MCF 10A (cell line): ENCODE data around the gene CCDC12. TPM values are rescaled to one million over a fixed set of nuclear protein-coding genes. Genes with fewer than 3 reads are reported as not detected.

Experiments
- BruUV-seq: library from RNA; stranded (reverse); fragments of 400-500 nt; replicated peaks from 2 replicates; lab custom pipeline; 2021; lab: Mats Ljungman, UMichigan
- CTCF ChIA-PET: fragments of 300-600 bp; sonication (Branson Sonifier 250); formaldehyde crosslinking; extraction: SDS; loops from one replicate; lab custom pipeline; 2021; ENCODE audit warnings: antibody characterized with exemption, inconsistent platforms; lab: Yijun Ruan, JAX
- POLR2A ChIA-PET: fragments of 300-600, 350-650 bp; sonication (Branson Sonifier 250); formaldehyde crosslinking; extraction: SDS; loops from one replicate; lab custom pipeline; 2020; ENCODE audit warnings: antibody characterized with exemption, inconsistent platforms; lab: Yijun Ruan, JAX
- DNase-seq: peaks from one replicate; pipeline ENCODE4 v3.0.0-alpha.2; 2018; ENCODE audit not compliant: unreplicated experiment
- H3K27ac Mint-ChIP-seq: one replicate; pipeline ENCODE4 v1.8.0; 2022; ENCODE audit warnings: mild to moderate bottlenecking, low read depth, mixed read lengths; ENCODE audit not compliant: unreplicated experiment
- H3K27me3 Mint-ChIP-seq: one replicate; pipeline ENCODE4 v1.8.0; 2022; ENCODE audit warnings: mixed read lengths; ENCODE audit not compliant: insufficient read depth, unreplicated experiment
- H3K36me3 Mint-ChIP-seq: one replicate; pipeline ENCODE4 v1.8.0; 2022; ENCODE audit warnings: mild to moderate bottlenecking, moderate library complexity, mixed read lengths; ENCODE audit not compliant: insufficient read depth, unreplicated experiment
- H3K4me1 Mint-ChIP-seq: one replicate; pipeline ENCODE4 v1.8.0; 2022; ENCODE audit warnings: mixed read lengths; ENCODE audit not compliant: insufficient read depth, unreplicated experiment
- H3K4me3 Mint-ChIP-seq: one replicate; pipeline ENCODE4 v1.8.0; 2022; ENCODE audit warnings: mild to moderate bottlenecking, moderate library complexity, mixed read lengths; ENCODE audit not compliant: unreplicated experiment
- H3K9me3 Mint-ChIP-seq: one replicate; pipeline ENCODE4 v1.8.0; 2022; ENCODE audit warnings: mixed read lengths; ENCODE audit not compliant: unreplicated experiment
- intact Hi-C: fragments of 100-400 bp; cut with micrococcal nuclease; formaldehyde crosslinking; loops from 2 replicates; pipeline ENCODE4 v1.14.1; 2022
- total RNA-seq: library from RNA; stranded (reverse); gene quantifications from 2 replicates; pipeline ENCODE4 v1.2.3, GENCODE V29; 2022
- TF ChIP-seq, protein P1 (sequence below): fragments of 200-600 bp; IDR thresholded peaks from one replicate; pipeline ENCODE4 v1.8.0; 2022; ENCODE audit warnings: antibody characterized with exemption, mild to moderate bottlenecking; ENCODE audit not compliant: unreplicated experiment

CCDC12 gene
- total RNA-seq, 1 experiment from 2014 or later: 45.9 TPM

DNA sequence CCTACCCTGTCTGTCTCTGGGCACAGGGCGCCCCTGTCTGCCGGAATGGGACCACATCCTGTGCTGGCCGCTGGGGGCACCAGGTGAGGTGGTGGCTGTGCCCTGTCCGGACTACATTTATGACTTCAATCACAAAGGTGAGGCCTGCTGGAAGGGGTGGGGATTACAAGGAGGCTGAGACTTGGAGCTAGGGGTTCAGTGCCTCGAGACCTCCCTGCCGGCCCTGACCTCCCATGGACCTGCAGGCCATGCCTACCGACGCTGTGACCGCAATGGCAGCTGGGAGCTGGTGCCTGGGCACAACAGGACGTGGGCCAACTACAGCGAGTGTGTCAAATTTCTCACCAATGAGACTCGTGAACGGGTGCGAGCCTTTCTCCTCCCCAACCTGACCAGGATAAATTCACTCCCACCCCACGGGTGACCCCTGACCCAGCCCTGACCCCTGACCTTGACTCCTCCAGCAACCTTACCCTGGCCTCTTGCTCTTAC, 78.7 kb downstream of the CCDC12 start:
- intact Hi-C loops: loop anchor here (5.0 kb wide), 1 partner anchor 51 kb away; no protein-coding TSS in a partner anchor
- no peak overlapping the region for H3K27ac Mint-ChIP-seq

DNA sequence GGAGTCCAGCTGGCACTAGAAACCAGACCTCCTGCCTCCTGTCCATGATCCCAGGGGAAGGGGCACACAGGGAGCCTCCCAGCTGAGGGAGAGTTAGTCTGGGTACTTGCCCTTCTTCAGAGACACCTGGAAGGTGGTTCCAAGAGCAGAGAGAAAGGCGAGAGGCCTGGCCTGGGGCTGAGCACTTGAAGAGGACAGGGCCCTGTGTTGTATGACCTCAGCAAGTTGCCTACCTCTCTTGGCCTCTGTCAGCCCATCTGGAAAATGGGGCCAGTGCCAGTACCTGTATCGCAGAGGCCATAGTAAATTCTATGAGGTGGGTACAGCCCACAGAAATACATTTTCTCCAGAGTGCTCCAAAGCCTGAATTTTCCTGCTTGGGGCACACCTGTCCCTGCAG, 79.5 kb downstream of the CCDC12 start:
- TF ChIP-seq, protein P1, sequence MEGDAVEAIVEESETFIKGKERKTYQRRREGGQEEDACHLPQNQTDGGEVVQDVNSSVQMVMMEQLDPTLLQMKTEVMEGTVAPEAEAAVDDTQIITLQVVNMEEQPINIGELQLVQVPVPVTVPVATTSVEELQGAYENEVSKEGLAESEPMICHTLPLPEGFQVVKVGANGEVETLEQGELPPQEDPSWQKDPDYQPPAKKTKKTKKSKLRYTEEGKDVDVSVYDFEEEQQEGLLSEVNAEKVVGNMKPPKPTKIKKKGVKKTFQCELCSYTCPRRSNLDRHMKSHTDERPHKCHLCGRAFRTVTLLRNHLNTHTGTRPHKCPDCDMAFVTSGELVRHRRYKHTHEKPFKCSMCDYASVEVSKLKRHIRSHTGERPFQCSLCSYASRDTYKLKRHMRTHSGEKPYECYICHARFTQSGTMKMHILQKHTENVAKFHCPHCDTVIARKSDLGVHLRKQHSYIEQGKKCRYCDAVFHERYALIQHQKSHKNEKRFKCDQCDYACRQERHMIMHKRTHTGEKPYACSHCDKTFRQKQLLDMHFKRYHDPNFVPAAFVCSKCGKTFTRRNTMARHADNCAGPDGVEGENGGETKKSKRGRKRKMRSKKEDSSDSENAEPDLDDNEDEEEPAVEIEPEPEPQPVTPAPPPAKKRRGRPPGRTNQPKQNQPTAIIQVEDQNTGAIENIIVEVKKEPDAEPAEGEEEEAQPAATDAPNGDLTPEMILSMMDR: no peak
- peaks cover 2% of the 10 kb centered on the region for H3K27me3 Mint-ChIP-seq
- BruUV-seq: no TSS peak
- H3K9me3 Mint-ChIP-seq: no peaks in the 10 kb centered on the region
- CTCF ChIA-PET: interaction anchor here (0.7 to 1.3 kb wide), 3 partner anchors 30 to 150 kb away, joined by 3 read pairs; no protein-coding TSS in a partner anchor
- DNase-seq: no peak
- H3K4me1 Mint-ChIP-seq: no peaks in the 10 kb centered on the region
- POLR2A ChIA-PET: no interaction called here
- H3K4me3 Mint-ChIP-seq: no peak overlapping the region
- H3K36me3 Mint-ChIP-seq: no peaks in the 10 kb centered on the region
- no peak overlapping the region for H3K27ac Mint-ChIP-seq
- intact Hi-C loops: loop anchor here (5.0 kb wide), 1 partner anchor 50 kb away; no protein-coding TSS in a partner anchor

More for the DNA sequence above, 78.7 kb downstream of the CCDC12 start:
- no peaks in the 10 kb centered on the region for H3K36me3 Mint-ChIP-seq
- BruUV-seq: no TSS peak
- CTCF ChIA-PET: interaction anchor here (0.5 to 1.3 kb wide), 4 partner anchors 31 to 254 kb away, joined by 3 to 4 read pairs (median 3); no protein-coding TSS in a partner anchor
- TF ChIP-seq, protein P1: no peak
- DNase-seq: no peak
- no peaks in the 10 kb centered on the region for H3K27me3 Mint-ChIP-seq
- H3K9me3 Mint-ChIP-seq: no peaks in the 10 kb centered on the region
- POLR2A ChIA-PET: no interaction called here
- no peaks in the 10 kb centered on the region for H3K4me1 Mint-ChIP-seq
- H3K4me3 Mint-ChIP-seq: no peak overlapping the region

DNA sequence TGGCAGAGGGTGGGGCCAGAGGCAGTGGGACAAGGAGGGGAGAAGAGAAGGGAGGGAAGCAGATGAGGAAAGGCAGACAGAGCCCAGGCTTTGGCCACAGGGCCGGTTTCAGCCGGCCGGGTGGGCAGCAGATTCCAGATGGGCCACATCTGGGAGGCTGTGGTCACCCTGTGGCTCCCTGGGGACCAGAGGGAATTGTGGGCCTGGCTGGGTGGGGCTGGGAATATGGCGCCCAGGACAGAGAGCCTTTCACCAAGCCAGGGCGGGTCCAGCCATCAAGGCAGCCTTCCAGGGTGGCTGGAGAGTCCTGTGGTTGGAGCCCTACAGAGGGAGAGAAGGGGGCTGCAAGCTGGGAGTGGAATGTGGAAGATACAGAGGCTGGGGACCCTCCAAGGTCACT, 80.2 kb downstream of the CCDC12 start:
- Mint-ChIP-seq H3K27me3 (peaks cover 8% of the 10 kb centered on the region), H3K27ac (no peak overlapping the region), H3K4me1 (no peaks in the 10 kb centered on the region), H3K4me3 (no peak overlapping the region), H3K9me3 (no peaks in the 10 kb centered on the region), H3K36me3 (no peaks in the 10 kb centered on the region)
- TF ChIP-seq, protein P1: no peak
- DNase-seq: no peak
- intact Hi-C loops: loop anchor here (5.0 kb wide), 1 partner anchor 49 kb away; no protein-coding TSS in a partner anchor
- CTCF ChIA-PET: interaction anchor here (0.6 to 2.4 kb wide), 8 partner anchors 13 to 335 kb away, joined by 3 to 19 read pairs (median 4); no protein-coding TSS in a partner anchor
- no TSS peak for BruUV-seq
- POLR2A ChIA-PET: no interaction called here

DNA sequence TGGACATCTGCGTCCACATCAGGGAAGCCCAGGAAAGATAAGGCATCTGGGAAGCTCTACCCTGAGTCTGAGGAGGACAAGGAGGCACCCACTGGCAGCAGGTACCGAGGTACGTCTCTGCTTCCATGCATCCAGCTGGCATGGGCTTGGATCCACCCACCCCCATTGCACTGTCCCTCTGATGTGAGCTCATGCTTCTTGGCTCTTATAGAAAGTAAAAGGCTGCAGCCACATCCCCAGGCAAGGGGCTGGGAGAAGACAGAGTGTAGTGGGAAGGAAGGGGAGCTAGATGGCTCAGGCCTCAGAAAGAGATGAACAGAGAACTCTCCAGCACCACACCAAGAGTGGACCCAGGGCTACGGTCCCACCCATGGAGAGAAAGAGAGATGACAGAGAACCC, 80.8 kb downstream of the CCDC12 start:
- Mint-ChIP-seq H3K4me1 (no peaks in the 10 kb centered on the region), H3K27me3 (peaks cover 14% of the 10 kb centered on the region), H3K27ac (no peak overlapping the region), H3K36me3 (no peaks in the 10 kb centered on the region), H3K9me3 (no peaks in the 10 kb centered on the region), H3K4me3 (no peak overlapping the region)
- DNase-seq: no peak
- CTCF ChIA-PET: interaction anchor here (0.6 to 2.4 kb wide), 12 partner anchors 10 to 334 kb away, joined by 3 to 19 read pairs (median 4); no protein-coding TSS in a partner anchor
- intact Hi-C loops: loop anchor here (1.0 to 5.0 kb wide), 3 partner anchors 29 to 190 kb away; no protein-coding TSS in a partner anchor
- BruUV-seq: no TSS peak
- TF ChIP-seq, protein P1: no peak
- POLR2A ChIA-PET: no interaction called here
